Nephron progenitor cell (in vitro differentiated cells): ENCODE results near the gene SUSD1.

Experiments used
- DNase-seq: peaks from one replicate; pipeline ENCODE4 v3.0.0; 2021
- H3K27ac Mint-ChIP-seq: 2 replicates; pipeline ENCODE4 v1.8.0; 2021; ENCODE audit warnings: mild to moderate bottlenecking, moderate library complexity, mixed read lengths
- H3K27me3 Mint-ChIP-seq: 2 replicates; pipeline ENCODE4 v1.8.0; 2021; ENCODE audit warnings: mild to moderate bottlenecking, low read depth, mixed read lengths; ENCODE audit not compliant: poor library complexity
- H3K36me3 Mint-ChIP-seq: 2 replicates; pipeline ENCODE4 v1.8.0; 2021; ENCODE audit warnings: low read depth, mixed read lengths
- H3K4me1 Mint-ChIP-seq: 2 replicates; pipeline ENCODE4 v1.8.0; 2021; ENCODE audit warnings: mixed read lengths
- H3K4me3 Mint-ChIP-seq: 2 replicates; pipeline ENCODE4 v1.8.0; 2021; ENCODE audit warnings: mild to moderate bottlenecking, moderate library complexity, mixed read lengths
- H3K9me3 Mint-ChIP-seq: 2 replicates; pipeline ENCODE4 v1.8.0; 2021; ENCODE audit warnings: mild to moderate bottlenecking, moderate library complexity, mixed read lengths
- CTCF ChIP-seq: fragments of 200-600 bp; sonication (generic); IDR thresholded peaks from 2 replicates; pipeline ENCODE4 v1.5.0; 2021; ENCODE audit warnings: antibody characterized with exemption

SUSD1 gene

GRCh38 chr9:112119225-112120029 is 55.7 kb downstream of the SUSD1 start:
- TF ChIP-seq CTCF = no peak
- DNase-seq = no peak
- peaks cover 19% of the 10 kb centered on the region for H3K36me3 Mint-ChIP-seq
- no peaks in the 10 kb centered on the region for H3K27me3 Mint-ChIP-seq
- no peaks in the 10 kb centered on the region for H3K9me3 Mint-ChIP-seq
- H3K4me1 Mint-ChIP-seq = peaks cover 19% of the 10 kb centered on the region
- no peak overlapping the region for H3K4me3 Mint-ChIP-seq
- peak overlapping the region; percentile 34 for H3K27ac Mint-ChIP-seq

- no peak overlapping the region for H3K4me3 Mint-ChIP-seq
- H3K9me3 Mint-ChIP-seq = no peaks in the 10 kb centered on the region
- peaks cover 20% of the 10 kb centered on the region for H3K4me1 Mint-ChIP-seq
- TF ChIP-seq CTCF = no peak
- H3K27me3 Mint-ChIP-seq = no peaks in the 10 kb centered on the region
- H3K36me3 Mint-ChIP-seq = peaks cover 14% of the 10 kb centered on the region
- H3K27ac Mint-ChIP-seq = no peak overlapping the region
- no peak for DNase-seq
Observed at GRCh38 chr9:112118009-112118408, 57.1 kb downstream of the SUSD1 start.

GRCh38 chr9:112115970-112116753 is 58.9 kb downstream of the SUSD1 start:
- no peak for DNase-seq
- Mint-ChIP-seq H3K27me3 (no peaks in the 10 kb centered on the region), H3K36me3 (peaks cover 12% of the 10 kb centered on the region), H3K9me3 (no peaks in the 10 kb centered on the region), H3K4me3 (no peak overlapping the region), H3K27ac (peak overlapping the region; percentile 44), H3K4me1 (peaks cover 27% of the 10 kb centered on the region)
- no peak for TF ChIP-seq CTCF

- no peaks in the 10 kb centered on the region for H3K9me3 Mint-ChIP-seq
- peaks cover 30% of the 10 kb centered on the region for H3K4me1 Mint-ChIP-seq
- no peak overlapping the region for H3K4me3 Mint-ChIP-seq
- DNase-seq = no peak
- H3K27me3 Mint-ChIP-seq = no peaks in the 10 kb centered on the region
- H3K27ac Mint-ChIP-seq = no peak overlapping the region
- no peak for TF ChIP-seq CTCF
- peaks cover 15% of the 10 kb centered on the region for H3K36me3 Mint-ChIP-seq
Observed at GRCh38 chr9:112115109-112115508, 60.0 kb downstream of the SUSD1 start.

- Mint-ChIP-seq H3K9me3 (no peaks in the 10 kb centered on the region), H3K36me3 (peaks cover 16% of the 10 kb centered on the region), H3K27me3 (no peaks in the 10 kb centered on the region), H3K4me3 (no peak overlapping the region), H3K4me1 (peaks cover 24% of the 10 kb centered on the region), H3K27ac (no peak overlapping the region)
- peak; percentile 8 for TF ChIP-seq CTCF
- DNase-seq = no peak
Observed at GRCh38 chr9:112112941-112113681, 62.0 kb downstream of the SUSD1 start.
